ENCODE measurements around the gene PRR13.
"Not testable (repeated sequence)": the region's sequence is repeated elsewhere in the genome, so short reads cannot be mapped to it uniquely, and the experiment has no call there.

The PRR13 gene

DNA sequence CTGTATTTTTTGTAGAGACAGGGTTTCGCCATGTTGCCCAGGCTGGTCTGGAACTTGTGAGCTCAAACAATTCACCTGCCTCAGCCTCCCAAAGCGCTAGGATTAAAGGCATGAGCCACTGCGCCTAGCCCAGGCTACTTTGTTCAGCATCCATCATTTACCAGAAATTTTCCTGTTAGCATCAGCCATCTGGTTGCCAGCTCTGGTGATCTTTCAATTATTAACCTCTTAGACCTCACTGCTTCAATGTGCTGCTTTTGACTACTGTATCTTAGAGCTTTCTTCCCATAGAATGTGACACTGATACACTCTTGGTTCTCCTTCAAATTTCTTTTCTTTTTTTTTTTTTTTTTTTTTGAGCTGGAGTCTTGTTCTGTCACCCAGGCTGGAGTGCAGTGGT lies 23.3 kb upstream of the PRR13 start:
- TF ChIP-seq, protein P1, sequence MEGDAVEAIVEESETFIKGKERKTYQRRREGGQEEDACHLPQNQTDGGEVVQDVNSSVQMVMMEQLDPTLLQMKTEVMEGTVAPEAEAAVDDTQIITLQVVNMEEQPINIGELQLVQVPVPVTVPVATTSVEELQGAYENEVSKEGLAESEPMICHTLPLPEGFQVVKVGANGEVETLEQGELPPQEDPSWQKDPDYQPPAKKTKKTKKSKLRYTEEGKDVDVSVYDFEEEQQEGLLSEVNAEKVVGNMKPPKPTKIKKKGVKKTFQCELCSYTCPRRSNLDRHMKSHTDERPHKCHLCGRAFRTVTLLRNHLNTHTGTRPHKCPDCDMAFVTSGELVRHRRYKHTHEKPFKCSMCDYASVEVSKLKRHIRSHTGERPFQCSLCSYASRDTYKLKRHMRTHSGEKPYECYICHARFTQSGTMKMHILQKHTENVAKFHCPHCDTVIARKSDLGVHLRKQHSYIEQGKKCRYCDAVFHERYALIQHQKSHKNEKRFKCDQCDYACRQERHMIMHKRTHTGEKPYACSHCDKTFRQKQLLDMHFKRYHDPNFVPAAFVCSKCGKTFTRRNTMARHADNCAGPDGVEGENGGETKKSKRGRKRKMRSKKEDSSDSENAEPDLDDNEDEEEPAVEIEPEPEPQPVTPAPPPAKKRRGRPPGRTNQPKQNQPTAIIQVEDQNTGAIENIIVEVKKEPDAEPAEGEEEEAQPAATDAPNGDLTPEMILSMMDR (IDR thresholded peaks at IDR 0.05; ENCODE audit: extremely low read depth, missing control alignments): no peak
- no peak for DNase-seq (ENCODE audit: low spot score)

DNA sequence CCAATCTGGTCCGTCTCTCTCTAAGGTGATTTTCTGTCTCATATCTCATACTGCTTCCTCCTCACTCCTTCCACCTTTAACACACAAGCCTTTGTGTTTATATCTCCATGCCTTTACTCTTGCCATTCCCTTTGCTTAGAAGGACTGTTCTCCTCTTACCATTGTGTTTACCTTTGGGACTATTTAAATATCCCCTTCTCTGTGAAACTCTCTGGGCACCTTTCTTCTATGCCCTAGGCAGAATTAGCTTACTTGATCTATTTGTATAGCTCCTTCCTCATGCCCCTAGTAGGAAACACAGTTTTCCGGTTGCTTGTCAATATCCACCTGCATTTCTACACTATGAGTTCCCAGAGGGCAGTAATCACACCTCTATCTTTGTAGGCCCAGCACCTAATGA lies 21.8 kb upstream of the PRR13 start:
- TF ChIP-seq, protein P1 (IDR thresholded peaks at IDR 0.05; ENCODE audit: extremely low read depth, missing control alignments): no peak
- no peak for DNase-seq (ENCODE audit: low spot score)

DNA sequence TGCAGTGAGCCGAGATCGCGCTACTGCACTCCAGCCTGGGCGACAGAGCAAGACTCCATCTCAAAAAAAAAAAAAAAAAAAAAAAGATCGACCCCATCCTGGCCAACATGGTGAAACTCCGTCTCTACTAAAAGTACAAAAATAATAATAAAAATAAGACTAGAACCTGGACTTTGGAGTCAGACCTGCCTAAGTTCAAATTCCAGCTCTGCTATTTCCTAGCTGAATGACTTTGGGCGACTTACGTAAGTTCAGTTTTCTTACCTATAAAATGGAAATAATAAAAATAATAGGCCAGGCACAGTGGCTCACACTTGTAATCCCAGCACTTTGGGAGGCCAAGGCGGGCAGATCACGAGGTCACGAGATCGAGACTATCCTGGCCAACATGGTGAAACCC lies 19.3 kb upstream of the PRR13 start:
- not testable (repeated sequence) for DNase-seq (ENCODE audit: low spot score)

DNA sequence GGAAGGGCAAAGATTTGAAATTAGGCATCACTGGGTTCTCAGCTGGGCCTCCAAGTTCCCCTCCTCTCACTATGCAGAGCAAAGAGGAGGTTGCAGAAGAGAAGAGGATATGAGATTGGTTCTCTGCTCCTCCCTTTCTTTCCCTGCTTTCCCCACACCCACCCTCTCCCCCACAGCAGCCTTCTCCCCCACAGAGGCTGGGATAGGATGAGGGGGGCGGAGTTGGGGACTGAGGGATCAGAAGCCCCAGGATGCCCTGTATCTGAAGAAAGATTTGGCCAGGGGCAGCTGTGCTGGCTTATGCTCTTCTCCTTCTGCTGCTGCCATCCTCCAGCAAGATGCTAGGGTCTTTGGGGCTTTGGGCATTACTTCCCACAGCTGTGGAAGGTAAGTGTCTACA lies 17.9 kb upstream of the PRR13 start, which contains the start of gene AMHR2:
Gene AMHR2 (plus strand): TSS at position 259 of the 400 bp plus-strand sequence. CDS start 80 bp downstream, at position 339.
- DNase-seq (ENCODE audit: low spot score): no peak

DNA sequence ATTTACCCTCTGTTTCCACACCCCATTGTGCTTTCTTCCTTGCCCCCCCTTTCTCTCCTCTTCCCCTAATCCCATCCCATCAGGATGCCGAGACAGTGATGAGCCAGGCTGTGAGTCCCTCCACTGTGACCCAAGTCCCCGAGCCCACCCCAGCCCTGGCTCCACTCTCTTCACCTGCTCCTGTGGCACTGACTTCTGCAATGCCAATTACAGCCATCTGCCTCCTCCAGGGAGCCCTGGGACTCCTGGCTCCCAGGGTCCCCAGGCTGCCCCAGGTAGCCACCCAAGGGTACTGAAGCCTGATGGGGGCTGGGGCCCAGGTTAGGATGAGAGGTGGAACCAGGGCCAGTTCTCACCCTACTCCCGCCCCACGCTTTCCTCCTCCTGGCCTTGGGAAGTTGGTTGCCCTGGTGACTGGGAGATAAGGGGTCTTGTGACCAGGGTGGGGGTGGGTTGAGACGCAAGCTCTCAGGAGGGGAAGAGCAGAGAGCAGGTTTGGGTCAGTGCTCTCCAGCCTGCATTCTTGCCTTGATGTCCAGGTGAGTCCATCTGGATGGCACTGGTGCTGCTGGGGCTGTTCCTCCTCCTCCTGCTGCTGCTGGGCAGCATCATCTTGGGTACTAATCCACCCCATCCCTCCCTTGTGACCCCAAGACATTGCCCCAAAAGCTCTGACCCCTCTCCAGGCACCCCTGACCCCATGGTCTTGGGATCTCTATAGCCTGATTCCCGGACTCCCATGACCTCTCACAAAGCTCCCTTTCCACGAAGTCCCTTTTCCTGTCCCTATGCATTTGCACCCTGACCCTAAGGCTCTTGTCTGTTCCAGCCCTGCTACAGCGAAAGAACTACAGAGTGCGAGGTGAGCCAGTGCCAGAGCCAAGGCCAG lies 16.7 kb upstream of the PRR13 start:
- no peak for DNase-seq (ENCODE audit: low spot score)
- TF ChIP-seq, protein P1 (IDR thresholded peaks at IDR 0.05; ENCODE audit: extremely low read depth, missing control alignments): no peak

More for the DNA sequence above, 17.9 kb upstream of the PRR13 start, which contains the start of gene AMHR2:
- TF ChIP-seq, protein P1 (IDR thresholded peaks at IDR 0.05; ENCODE audit: extremely low read depth, missing control alignments): no peak

DNA sequence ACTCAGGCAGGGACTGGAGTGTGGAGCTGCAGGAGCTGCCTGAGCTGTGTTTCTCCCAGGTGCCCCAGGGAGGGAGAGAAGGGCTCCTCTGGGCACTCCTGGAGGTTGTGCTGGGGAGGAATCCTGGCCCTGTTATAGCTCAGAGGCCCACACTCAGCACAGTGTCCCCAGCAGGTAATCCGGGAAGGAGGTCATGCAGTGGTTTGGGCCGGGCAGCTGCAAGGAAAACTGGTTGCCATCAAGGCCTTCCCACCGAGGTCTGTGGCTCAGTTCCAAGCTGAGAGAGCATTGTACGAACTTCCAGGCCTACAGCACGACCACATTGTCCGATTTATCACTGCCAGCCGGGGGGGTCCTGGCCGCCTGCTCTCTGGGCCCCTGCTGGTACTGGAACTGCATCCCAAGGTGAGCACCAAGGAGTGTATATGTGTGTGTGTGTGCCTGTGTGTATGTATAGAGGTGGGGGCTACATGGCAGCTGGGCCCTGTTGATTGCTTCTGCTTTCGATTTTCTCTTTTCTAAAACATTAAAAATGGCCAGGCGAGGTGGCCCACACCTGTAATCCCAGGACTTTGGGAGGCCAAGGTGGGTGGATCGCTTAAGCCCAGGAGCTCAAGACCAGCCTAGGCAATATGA lies 15.9 kb upstream of the PRR13 start:
- no peak for DNase-seq (ENCODE audit: low spot score)
- TF ChIP-seq, protein P1 (IDR thresholded peaks at IDR 0.05; ENCODE audit: extremely low read depth, missing control alignments): no peak

DNA sequence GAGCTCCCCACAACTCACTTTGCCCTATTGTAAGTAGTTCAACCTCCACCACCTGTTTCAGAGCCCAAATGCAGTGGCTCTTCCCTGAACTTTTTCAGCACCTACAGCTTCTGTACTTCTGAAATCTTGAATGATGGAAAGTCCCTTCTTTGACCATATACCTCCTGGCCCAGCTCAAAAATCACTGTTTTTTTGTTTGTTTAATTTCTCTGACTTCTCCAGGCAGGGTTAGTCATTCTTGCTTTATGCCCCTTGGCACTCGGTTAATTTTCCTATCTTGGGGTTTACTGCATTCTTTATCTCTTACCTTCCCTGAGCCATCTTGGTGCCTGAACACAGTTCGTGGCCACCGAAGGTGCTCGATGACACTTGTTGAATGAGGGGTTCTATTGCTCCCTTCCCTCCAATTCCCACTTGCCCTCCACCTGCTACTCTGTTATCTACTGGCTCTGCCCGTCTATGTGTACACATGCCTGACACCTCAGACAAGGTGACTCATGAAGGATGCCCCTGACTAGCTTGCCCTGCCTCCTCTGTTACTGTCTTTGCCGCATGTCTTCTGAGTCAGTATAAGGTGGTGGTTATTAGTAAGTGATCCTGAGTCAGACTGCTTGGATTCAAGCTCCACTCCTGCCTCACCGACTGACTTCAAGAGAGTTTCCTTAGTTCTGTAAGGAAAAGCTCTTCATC lies 13.5 kb upstream of the PRR13 start:
- TF ChIP-seq, protein P1 (IDR thresholded peaks at IDR 0.05; ENCODE audit: extremely low read depth, missing control alignments): no peak
- DNase-seq (ENCODE audit: low spot score): no peak

All from GM20000 (cell line).